Fibroblast of peridontal ligament (primary cell): Measurements from ENCODE around the gene GPRIN2.
"Not testable (repeated sequence)": the region's sequence is repeated elsewhere in the genome, so short reads cannot be mapped to it uniquely, and the experiment has no call there.

Experiments
- DNase-seq: peaks from one replicate; pipeline ENCODE4 v3.0.0-alpha.2; 2010; ENCODE audit errors: extremely low read depth

Gene GPRIN2

DNA sequence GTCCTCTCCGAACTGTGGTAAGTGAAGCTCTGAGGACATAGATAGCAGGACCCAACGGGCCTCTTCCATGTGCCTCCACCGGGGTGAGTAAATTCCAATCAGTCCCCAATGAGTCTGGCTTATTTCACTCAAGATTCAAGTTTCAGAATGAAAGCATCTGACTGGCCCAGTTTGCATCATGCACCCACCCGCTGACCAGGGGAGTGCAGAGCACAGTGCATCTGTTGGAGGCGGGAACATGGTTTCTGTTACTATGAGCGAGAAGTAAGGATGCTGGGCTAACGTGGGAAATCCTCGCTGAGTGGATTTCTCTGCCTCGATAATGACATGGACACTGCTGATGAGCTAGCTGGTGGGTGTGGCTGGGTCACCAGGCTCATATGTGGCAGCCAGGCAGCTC, 10.7 kb upstream of the GPRIN2 start:
- not testable (repeated sequence) for DNase-seq

DNA sequence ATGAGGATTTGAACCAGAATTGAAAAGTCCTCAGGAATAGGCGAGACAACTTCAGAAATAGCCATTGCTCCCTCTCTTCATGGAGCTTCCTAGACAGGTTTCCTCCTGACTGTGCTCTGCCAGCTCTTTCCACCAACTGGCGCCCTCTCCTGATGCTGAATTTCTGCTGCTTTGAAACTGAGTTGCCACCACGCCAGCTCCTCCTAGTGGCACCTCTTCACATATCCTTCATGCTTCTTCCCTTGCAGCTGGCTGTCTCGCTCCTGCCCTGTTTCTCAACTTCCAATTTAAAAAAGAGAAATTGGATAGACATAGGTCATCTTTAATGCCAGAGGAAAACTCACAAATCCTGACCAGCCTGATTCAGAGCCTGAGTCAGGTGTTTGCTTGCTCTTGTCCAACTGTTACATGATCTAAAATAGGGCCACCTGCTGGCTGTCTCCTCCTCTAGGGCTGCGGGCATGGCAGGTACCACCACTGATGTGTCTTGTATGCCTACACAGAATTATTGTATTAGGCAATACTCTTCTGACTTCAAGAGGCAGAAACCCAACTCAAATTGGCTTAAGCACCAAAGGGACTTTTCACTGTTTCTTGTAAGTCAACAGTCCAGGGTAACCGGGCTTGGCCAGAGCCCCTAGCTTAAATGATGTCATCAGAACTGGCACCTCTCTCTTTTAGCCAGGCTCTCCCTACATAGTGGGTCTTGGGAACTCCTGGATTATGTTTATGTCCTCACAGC, 9.3 kb upstream of the GPRIN2 start:
- peak; percentile 76 for DNase-seq

DNA sequence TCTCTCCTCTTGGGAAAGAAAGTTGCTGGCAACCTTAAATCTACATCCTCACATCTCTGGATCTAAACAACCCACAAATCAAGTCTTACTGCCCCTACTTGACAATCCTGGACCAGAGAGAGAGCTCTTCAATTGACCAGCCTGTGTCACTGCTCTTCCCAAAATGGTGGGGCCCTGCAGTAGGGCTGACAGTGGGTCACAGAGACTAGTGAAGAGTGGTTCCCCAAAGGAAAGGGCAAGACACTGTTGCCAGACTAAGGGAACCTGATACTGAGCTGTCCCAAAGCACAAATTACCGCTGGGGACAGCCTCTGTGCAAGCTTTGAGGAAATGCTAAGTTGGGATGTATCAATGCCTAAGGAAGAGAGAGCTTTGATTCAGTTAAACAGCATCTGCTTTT, 4.5 kb upstream of the GPRIN2 start:
- no peak for DNase-seq

DNA sequence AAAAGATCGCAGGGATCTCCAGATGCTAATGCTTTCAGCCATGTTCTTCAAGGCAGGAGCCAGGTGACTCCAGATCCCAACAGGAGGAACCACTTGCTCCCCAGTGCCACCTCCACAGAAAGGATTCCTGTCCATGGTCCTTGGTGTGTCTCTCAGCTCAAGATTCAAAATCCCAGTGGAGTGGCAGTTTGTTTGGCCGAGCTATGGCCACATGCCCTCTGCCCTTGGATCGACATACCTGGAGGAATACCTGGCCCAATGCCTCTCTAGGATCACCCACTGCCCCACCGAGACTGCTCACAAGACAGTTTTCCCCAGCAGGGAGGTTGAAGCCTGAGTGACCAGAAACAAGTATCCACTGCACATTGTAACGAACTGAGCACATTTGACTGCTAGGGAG, 3.9 kb upstream of the GPRIN2 start:
- no peak for DNase-seq

DNA sequence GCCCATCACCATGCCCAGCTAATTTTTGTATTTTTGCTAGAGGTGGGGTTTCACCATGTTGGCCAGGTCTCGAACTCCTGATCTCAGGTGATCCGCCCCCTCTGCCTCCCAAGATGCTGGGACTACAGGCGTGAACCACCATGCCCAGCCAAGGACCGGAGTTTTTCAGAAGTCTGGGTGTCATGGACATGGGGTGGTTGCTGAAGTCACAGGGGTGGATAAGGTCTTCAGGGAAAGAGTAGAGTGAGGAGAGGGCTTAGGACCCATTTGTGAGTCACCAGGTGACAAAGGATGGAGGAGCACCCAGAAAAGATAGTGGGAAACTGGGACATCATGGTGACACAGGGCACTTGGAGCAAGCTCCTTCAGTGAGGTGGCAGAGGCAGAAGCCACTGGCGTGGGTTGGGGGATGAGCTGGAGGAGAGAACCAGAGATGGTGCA, 2.8 kb upstream of the GPRIN2 start:
- DNase-seq, result no peak

DNA sequence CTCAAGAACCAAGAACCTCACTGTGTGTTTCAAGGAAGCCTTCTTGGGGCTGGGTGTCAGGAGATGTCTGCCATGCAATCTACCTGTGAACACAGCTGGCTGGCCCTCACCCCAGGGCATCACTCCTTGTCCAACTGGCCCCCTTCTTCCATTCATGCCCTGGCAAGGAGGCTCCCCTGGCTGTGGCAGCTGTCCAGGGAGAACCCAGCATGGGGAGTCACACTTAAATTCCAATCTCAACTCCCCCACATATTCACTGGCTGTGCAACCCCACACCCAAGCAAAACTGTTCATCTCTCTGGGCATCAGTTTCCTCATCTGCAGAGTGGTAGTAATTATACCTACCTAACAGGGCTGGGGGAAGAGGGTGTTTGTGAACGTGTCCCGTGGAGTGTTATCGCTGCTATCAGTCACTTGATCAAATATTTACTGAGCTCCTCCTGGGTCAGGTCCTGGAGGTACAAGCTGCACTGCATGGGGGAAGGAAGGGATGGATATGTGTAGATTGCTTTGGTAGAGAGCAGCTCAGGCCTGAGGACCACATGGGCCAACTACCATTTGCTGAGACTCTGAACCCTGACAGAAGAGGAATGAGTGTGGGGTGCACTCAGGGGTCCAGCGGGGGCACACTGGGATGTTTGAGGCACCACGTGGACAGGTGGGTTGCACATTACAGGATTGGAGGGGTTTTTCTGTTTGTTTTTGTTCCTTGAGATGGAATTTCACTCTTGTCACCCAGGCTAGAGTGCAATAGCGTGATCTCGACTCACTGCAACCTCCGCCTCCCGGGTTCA, 2.1 kb upstream of the GPRIN2 start:
- DNase-seq, result no peak

DNA sequence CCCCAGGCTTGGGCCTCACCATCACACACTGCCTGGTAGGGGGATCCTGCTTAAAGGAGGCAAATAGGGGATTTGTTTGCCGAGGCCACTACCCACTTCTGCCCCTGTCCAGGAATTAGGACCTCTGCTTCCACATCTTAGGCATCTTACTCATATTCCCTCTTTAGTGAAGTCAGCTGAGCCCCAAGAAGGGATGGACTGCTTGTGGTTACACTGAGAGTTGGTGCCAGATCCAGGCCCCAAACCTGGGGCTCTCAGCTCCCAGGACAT, 1.6 kb upstream of the GPRIN2 start:
- DNase-seq, result no peak

DNA sequence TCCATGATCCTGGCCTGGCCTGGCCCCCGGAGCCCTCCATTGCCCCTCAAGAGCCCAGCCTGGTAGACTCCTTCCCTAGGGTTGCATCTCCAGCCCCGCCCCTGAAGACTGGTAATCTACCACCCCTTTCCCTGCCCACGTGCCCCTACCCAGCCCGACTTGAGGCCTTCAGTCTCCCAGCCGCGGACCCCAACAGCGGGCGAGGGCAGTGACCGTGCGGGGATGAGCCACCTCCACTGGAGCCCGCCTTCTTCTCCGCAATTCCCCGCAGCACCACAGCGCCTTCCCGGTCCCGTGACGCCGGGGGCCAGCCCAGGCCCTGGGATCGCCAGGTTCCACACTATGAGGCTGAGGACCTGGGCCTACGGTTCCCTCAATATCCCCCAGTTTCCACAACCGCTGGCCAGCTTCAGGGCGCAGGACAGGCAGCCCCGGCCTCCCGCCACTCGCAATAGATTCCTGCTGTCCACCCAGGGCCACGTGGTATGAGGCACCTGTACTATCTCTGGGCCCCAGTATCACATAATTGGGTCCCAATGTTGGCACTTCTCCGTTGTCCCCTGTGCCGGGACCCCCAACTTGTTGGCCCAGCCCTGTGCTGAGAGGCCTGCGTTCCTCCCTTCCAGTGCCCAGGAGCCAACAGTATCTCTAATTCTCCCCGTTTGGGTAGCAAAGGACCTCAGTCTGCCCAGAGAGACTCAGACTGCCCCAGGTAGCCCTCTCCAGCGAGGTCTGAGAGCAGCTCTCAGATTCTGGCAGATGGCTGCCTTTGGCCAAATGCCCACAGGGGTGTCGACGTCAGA, 1.1 kb upstream of the GPRIN2 start:
- DNase-seq, result no peak

DNA sequence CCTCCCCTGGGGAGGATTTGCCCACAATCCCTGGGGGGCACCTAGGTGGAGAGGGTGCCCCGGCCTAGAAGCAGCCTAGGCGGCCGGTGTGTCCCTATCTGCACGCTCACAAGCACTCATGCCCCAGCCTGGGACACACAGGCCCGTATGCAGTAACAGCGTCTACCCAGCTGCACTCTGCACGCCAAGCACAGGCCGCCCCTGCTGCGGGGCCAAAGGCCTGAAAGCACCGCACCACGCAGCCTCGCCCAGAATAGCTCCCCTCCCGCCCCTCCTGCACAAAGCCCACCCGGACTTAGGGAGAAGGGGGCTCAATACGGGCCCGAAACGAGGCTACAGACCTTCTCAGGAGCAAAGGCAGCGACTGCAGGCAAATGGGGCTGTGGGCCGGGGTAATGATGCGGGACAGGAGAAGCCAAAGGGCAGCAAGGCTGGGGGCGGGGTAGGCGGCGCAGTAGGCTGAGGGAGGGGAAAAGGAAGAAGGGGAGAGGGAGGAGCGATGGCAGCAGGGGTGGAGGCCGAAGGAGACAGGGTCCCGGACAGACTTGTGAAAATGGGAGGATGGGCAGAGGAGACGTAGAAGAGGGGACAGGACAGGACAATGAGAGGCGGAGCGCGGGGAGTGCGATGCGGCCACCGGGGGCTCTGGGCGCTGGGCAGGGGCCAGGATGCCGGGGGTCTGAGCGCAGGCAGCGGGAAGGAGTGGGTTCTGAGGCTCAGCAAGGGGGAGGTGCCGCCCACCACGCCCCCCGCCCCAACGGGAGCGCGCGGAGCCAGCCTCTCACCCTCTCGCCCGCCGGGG, 544 bp downstream of the GPRIN2 start:
- no peak for DNase-seq

DNA sequence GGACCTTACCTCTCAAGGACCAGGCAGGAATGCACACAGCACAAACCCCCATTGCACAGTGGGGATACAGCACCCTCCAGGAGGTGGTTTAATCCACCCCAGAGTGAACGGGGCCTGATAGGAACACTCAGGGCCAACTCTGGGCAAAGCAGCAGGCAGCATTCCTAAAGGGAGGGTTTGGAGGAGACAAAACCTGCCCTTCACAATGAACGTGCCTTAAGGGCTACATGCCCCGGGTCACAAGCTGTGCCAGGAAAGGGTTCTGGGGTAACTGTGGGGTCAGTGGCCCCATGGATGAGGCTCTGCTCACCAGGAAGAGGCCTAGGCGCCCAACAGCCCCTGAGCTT, 1.1 kb downstream of the GPRIN2 start:
- DNase-seq, result no peak

DNA sequence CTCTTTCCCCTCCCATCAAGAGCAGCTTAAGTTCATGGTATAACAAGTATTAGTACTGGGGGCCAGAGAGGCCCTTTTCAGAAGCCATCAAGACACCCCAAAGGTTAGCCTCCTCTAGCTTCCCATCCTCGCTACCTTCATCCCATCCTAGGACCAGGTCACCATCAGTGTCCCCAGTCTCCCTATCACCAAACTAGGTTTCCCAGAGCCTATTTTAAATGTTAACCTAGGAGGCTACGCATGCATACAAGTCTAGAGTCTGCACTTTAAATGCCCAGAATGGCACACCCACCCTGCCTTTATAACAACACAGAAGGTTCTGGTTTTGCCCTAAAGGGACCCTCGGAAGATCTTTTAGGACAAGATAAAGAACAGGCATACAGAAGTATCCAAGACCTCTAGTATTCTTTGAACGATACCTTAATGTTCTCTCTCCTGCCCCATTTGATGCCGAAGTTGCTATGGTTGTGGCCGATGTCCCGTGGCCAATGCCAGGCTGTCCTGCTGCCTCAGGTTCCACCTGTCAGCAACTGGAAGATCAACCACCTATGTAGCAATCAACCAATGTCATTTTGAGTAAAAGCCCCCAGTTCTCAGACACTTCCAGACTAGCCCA, 2.2 kb downstream of the GPRIN2 start:
- DNase-seq, result no peak

DNA sequence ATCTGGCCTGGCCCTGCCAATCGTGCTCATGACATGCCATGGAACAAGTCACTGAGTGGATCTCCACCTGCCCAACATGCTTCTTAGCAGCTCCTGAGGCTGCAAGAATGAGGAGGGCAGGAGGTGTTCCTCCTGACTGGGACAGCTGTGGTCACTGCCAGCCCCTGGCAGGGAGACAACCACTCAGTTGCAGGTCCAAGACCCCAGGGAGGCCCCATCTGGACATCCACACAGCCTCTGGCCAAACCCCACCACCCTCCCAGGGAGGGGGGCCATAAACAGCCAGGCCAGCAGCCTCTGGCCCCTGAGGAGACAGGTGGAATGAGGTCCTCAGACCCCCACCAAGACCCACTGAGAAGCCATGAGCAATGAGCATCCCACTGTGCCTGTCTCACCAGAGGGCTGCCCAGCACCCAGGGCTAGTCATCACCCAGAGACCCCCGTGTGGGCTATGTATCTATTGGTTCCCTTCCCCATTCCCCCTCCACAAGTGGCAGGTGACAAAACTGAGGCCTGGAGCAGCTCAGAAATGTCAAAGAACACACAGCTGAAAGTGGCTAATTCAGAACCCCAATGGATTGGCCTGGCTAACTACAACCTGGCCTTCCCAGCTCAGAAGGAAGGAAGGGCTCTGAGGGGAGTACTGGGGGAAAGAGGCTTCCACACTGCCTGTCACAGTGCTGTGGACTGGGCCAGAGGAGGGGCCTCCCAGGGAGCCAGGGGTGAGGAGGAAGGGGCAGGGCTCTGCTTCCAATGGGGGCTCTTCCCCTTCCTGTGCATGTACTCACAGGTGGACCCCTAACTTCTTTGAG, 3.0 kb downstream of the GPRIN2 start:
- DNase-seq, result no peak

DNA sequence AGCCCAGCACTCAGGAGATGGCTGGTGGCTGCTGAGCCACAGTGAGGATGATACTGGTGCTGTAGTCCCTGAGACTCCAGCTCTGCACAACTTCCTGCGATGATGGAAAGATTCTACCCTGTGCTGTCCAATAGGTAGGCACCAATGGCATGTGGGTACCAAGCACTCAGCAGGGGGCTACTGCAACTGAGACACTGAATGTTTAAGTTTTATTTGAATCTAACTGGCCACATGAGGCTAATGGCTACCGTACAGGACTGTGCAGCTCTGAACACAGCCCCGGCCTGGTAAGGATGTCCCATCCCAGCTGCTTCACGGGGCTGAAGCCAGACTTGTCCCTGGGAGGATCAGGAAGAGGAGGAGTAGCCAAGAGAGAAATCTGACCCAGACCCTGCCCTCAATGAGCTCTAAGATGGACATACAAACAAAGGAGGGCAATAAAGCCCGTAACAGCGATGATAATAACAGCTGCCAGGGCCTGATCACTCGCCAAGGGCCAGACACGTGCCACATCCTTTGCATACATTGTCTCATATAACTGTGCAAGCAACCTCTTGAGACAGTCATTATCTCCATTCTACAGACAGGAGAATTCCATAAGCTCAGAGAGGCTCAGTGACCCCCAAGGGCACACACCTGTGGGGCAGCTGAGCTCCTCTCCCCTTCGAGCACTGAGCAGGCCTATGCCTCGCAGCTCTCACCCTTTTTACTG, 3.8 kb downstream of the GPRIN2 start:
- DNase-seq, result no peak

DNA sequence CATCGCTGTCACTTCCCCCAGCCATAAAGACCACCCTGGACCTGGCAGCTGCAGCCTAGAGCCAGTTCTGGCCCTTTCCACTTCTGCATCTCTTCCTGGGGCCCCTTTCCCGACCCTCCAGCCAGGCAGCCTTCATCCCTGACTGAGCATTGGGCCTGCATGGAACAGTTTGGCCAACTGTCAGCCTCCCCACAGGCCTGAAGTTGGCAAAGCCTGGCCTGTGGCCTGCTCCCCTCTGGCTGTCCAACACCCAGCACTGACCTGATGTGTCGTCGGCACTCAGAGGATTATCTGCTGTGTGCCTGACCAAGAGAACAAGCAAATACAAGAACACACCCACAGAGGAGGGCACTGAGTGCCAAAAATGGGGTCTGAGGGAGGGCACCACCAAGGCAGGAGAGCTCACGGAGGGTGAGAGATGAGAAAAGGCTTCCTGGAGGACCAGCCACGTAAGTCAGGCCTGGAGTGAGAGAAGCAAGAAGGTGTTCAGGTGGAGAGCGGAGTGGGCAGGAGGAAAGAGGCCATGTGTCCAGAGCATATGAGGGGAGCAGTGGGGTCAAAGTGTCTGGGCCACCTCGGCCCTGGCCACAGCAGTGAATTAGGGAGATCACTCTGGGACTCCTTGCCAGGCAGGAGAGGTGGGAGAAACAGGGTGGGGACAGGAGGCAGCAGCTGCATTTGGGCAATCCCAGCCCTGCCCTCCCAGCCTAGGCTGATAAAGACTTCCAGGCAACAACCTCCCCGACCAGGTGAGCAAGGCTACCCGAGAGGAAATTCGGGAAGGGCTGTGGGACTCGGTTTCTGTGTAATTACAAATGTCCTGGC, 4.5 kb downstream of the GPRIN2 start:
- no peak for DNase-seq

DNA sequence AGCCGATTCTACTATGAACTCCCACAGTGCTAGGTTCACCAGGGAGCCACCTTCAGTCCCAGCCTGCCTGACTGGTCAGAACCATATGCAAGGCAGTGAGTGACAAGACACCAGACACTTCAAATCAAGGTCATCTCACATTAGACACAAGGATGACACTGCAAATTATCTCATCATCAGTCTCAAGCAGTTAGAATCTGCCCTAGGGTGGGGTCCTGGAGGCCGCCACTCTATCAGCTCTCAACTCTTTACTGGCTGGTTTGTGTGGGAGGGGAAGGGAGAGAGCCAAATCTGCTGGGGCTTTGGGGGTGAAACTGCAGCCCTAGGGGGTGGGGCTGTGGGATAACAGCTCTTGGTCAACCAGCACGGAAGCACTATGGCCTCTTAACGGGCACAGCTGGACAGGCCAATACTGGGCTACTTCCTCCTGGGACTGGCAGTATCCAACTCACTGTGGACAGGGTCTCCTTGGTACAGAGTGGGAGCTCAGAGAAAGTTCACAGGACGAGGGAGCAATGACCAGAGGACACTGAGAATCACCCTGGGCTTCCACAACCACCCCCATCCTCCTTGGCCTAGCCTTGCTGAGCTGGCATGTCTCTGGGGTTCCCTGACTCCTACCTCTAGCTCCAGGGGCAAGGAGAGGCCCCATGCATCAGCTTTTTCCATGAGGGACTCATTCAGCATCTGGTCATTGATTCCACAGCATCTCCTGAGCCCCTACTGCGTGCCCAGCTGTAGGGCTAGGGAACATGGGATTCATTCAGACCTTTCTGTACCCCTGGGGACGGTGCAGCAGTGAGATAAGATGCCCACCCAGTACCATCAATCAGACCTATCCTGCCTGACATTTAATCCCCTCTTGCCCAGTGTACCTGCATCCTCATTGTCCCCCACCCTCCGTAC, 5.4 kb downstream of the GPRIN2 start:
- DNase-seq, result no peak

DNA sequence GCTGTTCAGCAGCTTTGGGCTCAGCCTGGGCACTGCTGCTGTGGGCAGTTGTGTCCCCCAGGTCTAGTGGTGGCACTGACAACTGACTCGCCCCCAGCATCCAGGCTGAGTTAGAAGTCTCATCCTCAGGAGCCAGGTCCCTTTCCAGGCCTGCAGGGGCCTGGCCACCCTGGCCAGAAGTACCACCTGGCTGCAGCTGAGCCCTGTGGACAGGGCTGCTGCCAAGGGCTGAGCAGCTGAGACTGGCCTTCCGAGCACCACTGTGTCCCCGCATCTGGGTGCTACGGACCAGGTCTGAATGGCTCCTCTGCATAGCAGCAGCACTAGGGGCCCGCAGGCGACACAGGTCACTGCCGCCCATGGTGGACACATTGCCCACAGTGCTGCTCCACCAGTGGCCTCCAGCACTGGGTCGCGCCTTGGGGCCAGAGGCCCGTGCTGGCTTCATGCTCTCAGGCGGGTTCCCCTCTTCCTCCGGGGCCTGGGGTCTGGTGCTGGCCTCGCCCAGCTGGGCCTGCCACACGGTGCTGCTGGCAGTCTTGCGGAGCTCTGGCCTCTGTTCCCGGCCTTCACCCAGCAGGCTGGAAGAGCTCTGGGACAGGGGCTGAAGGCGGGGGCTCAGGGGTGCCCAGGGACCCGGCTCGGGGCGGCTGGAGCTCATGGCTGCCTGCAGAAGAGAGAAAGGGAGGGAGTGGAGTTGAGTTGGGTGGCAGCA, 6.2 kb downstream of the GPRIN2 start:
- no peak for DNase-seq
